ENCODE measurements around the gene SSH2.
A peak's percentile ranks its signal among the peaks of the same experiment; 100 is the strongest.

SSH2 gene

DNA sequence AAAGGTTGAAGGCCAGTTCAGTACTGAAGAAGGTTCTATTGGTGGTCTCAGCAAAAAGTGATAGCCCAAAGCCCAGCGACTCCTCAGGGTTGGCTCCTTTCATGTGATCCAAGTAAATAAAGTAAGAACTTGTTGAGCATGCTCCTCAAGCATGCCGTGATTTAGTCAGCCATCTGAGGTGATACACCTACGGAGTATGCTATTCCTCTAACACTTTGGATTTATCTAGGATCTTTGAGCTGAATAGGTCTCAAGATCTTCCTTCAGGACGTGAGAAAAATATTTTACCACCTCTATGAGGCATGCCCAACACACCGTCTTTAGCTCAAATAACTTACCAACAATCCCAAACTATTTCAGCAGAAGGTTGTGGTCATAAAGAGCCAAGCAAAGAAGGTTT is 154.0 kb downstream of the SSH2 start:
- DNase-seq = no peak

DNA sequence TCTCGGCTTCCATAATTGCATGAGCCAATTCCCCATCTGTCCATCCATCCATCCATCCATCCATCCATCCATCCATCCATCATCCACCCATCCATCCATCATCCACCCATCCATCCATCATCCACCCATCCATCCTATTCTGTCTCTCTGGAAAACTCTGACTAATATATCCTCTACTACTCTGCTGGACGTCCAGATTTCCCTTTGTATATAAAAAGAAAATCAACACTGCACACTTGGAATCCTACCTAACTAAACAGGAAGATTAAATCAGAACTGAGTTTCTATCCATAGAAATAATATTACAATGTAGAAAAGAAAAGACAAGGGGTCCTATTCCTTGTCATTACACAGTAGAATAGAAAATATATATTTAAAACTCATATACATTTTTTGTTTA is 157.0 kb downstream of the SSH2 start:
- no peak for DNase-seq

DNA sequence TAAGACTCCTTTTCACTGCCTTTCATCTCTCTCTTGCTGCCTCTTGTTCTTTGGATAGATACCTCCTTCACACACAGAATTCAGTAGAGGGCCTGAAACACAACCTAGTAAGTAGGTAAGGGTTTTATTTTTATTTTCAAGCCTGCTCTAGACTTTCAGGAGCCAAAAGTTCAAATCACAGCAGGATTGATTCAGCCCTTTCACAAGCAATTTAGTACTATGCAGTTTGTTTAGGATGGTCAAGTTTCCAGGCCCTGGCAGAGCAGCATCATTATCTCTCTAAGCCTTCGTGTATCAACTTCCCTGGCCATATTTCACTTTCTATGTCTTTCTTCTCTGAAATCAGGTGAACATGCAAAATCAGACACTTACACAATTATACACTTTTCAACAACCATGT is 158.5 kb downstream of the SSH2 start:
- no peak for DNase-seq

- no peak for DNase-seq
Observed at GRCh38 chr17:29769225-29769624, 160.8 kb downstream of the SSH2 start.

- DNase-seq = no peak
Observed at GRCh38 chr17:29766796-29767327, 163.2 kb downstream of the SSH2 start.

- DNase-seq = no peak
Observed at GRCh38 chr17:29764748-29765147, 165.3 kb downstream of the SSH2 start.

- DNase-seq = no peak
Observed at GRCh38 chr17:29764217-29764616, 165.8 kb downstream of the SSH2 start.

- DNase-seq = no peak
Observed at GRCh38 chr17:29763273-29763672, 166.8 kb downstream of the SSH2 start.

DNA sequence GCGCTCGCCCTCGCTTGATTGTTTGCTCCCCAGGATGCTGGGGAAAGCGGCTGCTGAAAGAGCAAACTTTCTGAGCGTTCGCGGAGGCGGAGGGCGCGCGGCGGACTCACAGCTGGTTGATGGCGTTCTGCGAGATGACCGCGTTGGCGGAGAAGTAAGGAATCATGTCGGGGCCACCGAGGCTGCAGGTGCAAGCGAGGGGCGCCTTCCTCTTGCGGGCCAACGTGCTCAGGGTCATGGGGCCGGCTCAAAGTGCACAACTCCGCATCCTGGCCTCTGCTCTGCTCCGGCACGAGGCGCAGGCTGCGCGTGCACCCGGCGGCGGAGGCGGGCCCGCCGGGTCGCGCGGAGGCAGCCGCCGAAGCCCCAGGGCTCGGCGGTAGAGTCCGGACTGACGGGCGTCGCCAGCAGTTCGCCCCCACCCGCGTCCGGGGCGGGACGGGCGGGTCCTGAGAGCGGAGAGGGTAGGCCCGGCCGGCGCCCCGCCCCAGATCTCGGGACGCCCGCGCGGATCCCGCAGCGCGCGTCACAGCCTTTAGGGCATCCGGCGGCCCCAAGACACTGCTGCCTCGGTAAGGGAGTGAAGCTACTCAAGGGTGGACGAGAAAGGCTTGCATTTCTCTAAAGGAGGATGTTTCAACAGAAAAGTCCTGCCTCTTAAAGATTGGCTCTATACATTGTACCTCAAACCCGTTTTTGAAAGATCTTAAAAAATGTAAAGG is 168.8 kb downstream of the SSH2 start:
- DNase-seq = peak; percentile 85 to 89

GRCh38 chr17:29760279-29761039 is 169.6 kb downstream of the SSH2 start:
- peak; percentile 29 to 34 for DNase-seq

DNA sequence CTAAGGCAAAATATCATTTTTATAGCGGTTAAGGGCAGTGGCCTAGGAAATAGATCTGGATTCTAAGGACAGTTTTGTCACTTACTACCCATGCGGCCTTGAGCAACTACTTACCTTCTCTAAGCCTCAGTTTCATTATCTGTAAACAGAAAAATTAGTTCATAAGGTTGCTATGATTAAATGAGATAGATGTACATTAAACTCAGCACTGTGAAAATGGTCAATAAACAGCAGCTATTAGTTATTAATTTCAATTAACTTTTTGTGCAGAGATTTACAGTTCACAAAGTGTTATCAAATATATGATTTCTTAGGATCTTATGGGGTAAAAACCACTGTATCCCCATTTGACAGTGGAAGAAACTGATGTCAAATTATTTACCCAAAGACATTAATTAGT is 171.8 kb downstream of the SSH2 start:
- DNase-seq = no peak

- DNase-seq = no peak
Observed at GRCh38 chr17:29757788-29758187, 172.2 kb downstream of the SSH2 start.

GRCh38 chr17:29753845-29754439 is 176.1 kb downstream of the SSH2 start:
- no peak for DNase-seq

DNA sequence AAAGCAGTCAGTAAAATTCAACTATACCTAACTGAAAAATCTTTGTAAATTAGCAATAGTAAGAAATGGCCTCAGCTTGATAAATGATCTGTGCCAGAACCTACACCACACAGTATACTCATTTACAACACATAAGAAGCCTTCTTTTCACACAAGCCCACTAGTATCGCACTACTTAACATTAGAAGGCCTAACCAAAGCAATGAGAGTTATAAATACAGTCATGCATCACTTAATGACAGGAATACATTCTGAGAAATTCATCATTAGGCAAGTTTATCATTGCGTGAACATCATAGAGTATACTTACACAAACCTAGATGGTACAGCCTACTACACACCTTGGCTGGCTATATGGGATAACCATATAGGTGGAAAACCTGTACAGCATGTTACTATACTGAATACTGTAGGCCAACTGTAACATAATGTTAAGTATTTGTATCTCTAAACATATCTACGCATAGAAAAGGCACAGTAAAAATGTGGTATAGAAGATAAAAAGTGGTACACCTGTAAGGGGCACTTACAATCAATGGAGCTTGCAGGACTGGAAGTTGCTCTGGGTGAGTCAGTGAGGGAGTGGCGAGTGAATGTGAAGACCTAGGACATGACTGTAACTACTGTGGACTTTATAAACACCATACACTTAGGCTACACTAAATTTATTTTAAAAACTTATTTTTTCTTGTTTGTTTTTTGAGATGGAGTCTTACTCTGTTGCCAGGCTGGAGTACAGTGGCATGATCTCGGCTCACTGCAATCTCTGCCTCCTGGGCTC is 180.8 kb downstream of the SSH2 start:
- DNase-seq = no peak

- no peak for DNase-seq
Observed at GRCh38 chr17:29748400-29748799, 181.6 kb downstream of the SSH2 start.

DNA sequence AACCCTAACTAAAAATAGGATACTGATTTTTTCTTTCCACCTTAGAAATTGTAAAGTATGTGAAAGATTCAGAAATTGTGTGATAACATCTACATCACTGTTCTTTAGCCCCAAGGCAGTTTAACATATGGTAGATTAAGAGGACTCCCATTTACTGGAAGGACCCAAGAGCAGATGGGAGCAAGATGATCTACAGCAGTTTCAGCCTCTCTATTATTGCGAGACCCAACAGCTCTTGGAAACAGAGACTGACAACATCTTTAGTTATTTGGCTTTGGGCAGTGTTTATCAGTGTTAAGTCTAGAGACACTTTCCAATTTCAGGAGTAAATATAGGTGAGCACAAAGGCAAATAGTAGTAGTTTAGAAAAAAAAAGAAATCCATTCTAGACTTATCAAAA is 182.4 kb downstream of the SSH2 start:
- no peak for DNase-seq

- DNase-seq = no peak
Observed at GRCh38 chr17:29746669-29747068, 183.4 kb downstream of the SSH2 start.

- DNase-seq = no peak
Observed at GRCh38 chr17:29744121-29744520, 185.9 kb downstream of the SSH2 start.

DNA sequence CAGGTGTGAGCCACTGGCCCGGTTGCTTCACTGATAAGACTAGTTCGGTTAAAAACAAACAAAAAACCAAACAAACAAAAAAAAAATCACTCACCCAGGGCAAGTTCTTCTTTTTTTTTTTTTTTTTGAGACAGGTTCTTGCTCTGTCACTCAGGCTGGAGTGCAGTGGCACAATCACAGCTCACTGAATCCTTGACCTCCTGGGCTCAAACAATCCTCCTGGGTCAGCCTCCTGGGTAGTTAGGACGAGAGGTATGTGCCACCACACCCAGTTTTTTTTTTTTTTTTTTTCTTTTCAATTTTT is 187.9 kb downstream of the SSH2 start:
- no peak for DNase-seq

GRCh38 chr17:29740017-29740416 is 190.0 kb downstream of the SSH2 start:
- no peak for DNase-seq

DNA sequence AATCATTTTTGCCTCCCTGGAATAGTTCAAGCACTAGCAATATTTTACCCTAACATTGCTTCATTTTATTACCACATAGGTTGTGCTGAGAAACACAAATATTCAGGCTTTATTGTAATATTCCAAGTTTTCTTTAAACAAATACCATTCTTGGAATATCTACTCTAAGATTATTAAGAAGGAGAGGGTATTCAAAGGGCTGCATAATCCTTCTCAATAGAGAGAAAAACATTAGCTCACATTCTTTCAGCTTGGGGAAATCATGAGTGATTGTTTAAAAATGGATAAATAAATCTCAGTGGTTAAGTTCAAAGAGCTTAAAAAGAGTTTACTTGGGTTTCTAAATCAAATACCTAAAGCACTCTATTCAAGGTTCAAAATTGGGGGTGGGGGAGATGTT is 195.4 kb downstream of the SSH2 start:
- no peak for DNase-seq

DNA sequence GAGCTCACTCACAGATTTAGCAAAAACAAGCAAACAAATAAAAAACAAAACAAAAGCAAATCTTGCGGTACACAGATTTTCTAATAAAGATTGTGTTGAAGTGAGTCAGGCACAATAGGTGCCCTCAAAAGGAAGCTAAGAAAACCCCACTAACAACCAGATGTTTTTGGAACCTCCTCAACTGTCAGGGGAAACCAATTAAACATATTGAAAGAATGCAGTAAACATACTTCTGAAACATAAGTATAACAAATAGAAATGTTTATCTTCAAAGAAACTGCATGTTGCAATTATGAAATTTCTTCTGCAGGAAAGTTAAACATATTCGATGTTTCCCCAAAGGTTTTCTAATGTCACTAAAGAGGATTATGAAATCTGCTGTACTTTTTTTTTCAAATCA is 196.9 kb downstream of the SSH2 start:
- DNase-seq = no peak

- no peak for DNase-seq
Observed at GRCh38 chr17:29732613-29733012, 197.4 kb downstream of the SSH2 start.

All from stimulated activated CD4-positive, alpha-beta T cell treated with anti-CD3 and anti-CD28 coated beads, Interleukin-2, amount 100 ng/mL, for 48 hours (primary cell).